Stimulated activated CD8-positive, alpha-beta memory T cell treated with anti-CD3 and anti-CD28 coated beads, Interleukin-15, amount 100 ng/mL, for 24 hours (primary cell): ENCODE results near the gene ABTB2.

Source experiments
- DNase-seq: peaks from one replicate; pipeline ENCODE4 v3.0.0-alpha.2; 2020; ENCODE audit warnings: low read depth

The ABTB2 gene

GRCh38 chr11:34284811-34285481, 72.9 kb downstream of the ABTB2 start:
- no peak for DNase-seq

DNA sequence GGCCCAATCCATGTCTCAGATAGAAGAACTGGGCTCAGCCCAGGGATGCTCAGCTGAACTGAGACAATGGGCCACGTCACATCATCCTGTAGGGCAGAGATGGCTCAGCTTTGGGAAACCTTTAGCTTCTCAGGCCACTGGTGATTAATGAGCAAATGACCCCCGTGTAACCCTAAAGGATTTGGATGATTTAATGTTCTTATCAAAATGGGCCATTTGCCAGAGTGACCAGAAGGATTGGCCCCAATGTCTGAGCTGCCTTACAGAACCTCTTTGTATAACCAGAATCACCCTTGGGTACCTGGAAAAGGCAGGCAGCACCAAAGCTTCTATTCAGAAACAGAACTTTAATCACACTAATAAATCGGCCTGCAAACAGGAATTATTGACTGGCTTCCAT, 73.7 kb downstream of the ABTB2 start:
- DNase-seq = no peak

- no peak for DNase-seq
Observed at GRCh38 chr11:34280945-34281872, 76.6 kb downstream of the ABTB2 start.

- no peak for DNase-seq
Observed at GRCh38 chr11:34278693-34279297, 79.0 kb downstream of the ABTB2 start.

DNA sequence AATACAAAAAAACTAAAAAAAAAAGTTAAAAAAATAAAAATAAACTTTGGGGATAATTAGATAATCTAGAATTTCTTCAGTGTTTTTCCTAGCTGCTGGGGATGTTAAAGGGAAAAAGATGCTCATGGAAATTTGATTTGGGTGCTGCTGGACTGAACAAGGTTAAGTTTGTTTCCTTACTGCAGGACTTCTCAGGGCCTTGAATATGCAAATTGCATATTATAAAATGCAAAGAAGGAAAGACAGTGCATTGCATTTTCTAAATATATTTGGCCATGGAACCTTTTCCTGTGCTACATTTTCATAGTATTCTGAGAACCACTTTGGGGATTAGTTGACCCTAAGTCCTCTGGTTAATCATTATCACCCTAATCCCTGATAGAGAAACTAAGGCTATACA, 79.6 kb downstream of the ABTB2 start:
- no peak for DNase-seq

DNA sequence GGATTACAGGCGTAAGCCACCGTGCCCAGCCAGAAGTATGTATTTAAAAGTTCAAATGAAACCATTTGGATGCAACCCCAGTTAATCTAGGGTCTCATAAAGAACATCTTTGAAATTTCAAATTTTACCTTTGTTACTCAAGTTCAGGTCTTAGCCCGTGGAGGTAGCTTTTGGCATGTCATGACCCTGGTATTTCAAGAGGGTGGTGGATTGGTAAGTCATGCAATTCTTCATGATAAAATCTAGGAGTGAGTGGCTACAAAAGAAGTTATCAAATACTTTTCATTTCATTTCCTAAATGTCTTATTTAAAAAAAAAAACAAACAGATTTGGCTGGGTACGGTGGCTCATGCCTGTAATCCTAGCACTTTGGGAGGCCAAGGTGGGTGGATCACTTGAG, 80.6 kb downstream of the ABTB2 start:
- DNase-seq = no peak

DNA sequence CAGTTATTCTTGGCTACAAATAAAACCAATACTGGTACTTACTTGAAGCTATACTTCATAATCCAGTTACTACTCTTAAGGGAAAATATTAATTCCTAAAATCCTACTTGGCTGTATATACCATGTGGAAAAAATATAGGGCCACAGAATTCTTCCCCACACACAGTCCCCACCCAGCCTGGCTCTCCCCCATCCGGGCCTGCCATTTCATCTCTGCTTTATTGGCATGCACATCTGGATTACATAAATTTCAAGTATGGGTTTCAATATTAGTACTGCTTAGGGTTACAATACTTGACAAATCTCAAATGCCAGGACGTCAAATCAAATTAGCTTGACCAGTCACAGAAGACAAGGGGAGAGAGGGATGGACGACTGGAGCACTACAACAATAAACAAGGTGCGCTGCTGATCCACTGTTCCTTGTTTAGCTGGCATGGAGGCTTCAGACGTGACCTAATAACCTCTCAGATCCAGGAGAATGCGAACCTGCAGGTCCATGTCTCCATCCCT, 81.4 kb downstream of the ABTB2 start:
- DNase-seq = no peak

GRCh38 chr11:34275486-34275885, 82.3 kb downstream of the ABTB2 start:
- no peak for DNase-seq

- no peak for DNase-seq
Observed at GRCh38 chr11:34274712-34275398, 83.0 kb downstream of the ABTB2 start.

- DNase-seq = no peak
Observed at GRCh38 chr11:34273099-34273498, 84.7 kb downstream of the ABTB2 start.

DNA sequence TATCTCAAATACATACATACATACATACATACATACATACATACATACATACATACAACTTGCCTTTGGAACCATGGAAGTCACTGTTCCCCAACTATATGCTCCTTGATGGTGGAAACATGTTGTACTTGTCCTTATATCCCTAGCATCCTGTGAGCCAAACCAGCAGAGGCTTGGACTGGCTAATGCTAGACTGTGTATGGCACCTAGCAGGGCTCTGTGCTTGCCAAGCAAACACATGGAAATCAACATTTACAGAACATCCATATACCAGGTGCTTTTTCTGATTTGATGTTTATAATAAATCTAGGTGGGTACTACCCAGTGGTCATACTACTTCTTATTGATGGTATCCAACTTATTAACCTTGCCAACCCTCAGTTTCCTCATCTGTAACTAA, 86.1 kb downstream of the ABTB2 start:
- DNase-seq = no peak

DNA sequence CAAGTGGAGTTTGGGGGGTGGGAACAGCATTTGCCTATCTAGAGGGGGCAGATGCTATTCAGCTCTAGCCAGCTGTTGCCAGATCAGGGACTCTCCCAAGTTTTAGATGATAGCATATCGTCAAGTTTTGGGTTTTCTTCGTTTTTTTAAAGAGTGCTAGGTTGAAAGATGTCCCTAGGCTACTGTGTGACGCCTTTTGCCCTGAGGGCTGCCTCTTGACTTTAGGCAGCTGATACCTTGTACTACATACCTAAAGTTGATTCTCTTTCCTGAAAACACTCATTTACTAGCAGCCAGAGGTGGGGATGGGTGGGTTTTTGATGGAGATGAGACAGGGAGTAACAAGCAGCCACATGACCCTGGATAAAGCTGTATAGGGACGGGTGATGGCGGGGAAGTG, 87.1 kb downstream of the ABTB2 start:
- DNase-seq = no peak

- DNase-seq = no peak
Observed at GRCh38 chr11:34269694-34270245, 88.0 kb downstream of the ABTB2 start.

- DNase-seq = no peak
Observed at GRCh38 chr11:34268906-34269430, 88.8 kb downstream of the ABTB2 start.

DNA sequence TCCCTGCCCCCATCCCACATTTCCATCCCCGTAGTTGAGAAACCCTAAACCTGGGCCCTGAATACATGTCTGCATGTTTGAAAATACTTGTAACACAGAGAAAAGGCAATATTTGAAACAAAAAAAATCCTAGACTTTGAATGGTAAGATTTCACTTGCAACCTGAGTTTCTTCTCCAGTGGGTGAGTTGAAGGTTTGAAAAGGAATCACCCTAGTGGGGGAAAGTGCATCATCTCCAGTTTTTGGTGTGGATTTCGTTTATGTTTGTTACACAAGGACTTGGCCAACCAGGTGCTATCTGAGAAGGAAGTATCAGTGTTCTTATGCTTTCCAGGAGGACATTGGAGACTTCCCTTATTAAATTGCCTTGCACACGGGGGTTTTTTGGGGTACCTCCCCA, 90.4 kb downstream of the ABTB2 start:
- DNase-seq = no peak

GRCh38 chr11:34267013-34267412, 90.8 kb downstream of the ABTB2 start:
- no peak for DNase-seq

DNA sequence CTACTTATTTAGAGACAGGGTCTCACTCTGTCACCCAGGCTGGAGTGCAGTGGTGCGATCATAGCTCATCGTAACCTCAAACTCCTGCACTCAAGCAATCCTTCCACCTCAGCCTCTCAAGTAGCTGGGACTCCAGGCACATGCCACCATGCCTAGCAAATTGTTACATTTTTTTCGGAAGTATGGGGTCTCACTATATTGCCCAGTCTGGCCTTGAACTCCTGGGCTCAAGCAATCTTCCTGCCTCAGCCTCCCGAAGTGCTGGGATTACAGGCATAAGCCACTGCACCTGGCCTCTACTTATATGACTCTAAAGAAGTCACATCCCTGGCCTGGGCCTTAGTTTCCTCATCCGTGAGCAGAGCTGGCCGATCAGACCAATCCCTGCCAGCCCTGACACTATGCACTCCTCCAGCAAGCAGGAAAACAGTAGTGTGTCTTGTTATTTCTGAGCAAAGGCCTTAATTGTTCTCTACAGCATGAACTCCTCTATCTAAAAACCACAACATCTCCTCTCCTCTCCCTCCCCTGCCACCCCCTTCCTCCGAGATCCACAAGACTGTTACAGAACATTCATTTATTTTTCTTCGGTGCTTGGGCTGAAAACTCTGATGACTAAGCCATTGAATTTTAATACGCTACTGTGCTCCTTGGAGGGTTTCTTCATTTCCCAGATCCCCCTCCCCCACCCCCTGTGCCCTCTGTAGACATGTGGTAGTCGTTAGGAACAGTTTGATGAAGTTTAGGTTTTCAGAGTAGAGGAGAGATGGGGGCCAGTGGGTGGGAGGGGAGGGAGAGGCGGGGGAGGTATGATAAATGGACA, 91.5 kb downstream of the ABTB2 start:
- DNase-seq = no peak

GRCh38 chr11:34264303-34265110, 93.3 kb downstream of the ABTB2 start:
- DNase-seq = no peak

- DNase-seq = no peak
Observed at GRCh38 chr11:34263441-34264091, 94.2 kb downstream of the ABTB2 start.
